SK-N-SH treated with all-trans-retinoic acid at 6 μM for 48 hours (cell line): ENCODE results near the gene AMBP.

Experiments
- ATAC-seq: fragments of 200-7000 bp; cut with Tn5 transposase; 3 replicates; pipeline ENCODE4 v1.9.1; 2020; ENCODE audit warnings: mild to moderate bottlenecking, moderate library complexity
- BACH2 ChIP-seq: fragments of 250-450 bp; sonication (Bioruptor Pico); IDR thresholded peaks from 2 replicates; pipeline ENCODE4 v1.9.0; 2021; ENCODE audit warnings: mild to moderate bottlenecking, borderline replicate concordance
- CSDC2 ChIP-seq: fragments of 250-450 bp; sonication (Bioruptor Pico); IDR thresholded peaks from 2 replicates; pipeline ENCODE4 v1.5.0; 2020; ENCODE audit warnings: mild to moderate bottlenecking, moderate library complexity
- ESRRG ChIP-seq: fragments of 250-450 bp; sonication (Bioruptor Pico); IDR thresholded peaks from 2 replicates; pipeline ENCODE4 v1.6.1; 2021; ENCODE audit warnings: mild to moderate bottlenecking
- GLIS3 ChIP-seq: fragments of 250-450 bp; sonication (Bioruptor Pico); IDR thresholded peaks from 2 replicates; pipeline ENCODE4 v1.5.0; 2020; ENCODE audit warnings: mild to moderate bottlenecking, moderate library complexity
- ISL1 ChIP-seq: fragments of 250-450 bp; sonication (Bioruptor Pico); IDR thresholded peaks from 2 replicates; pipeline ENCODE4 v2.1.2; 2022; ENCODE audit warnings: mild to moderate bottlenecking, moderate library complexity
- PPARA ChIP-seq: fragments of 250-450 bp; sonication (Bioruptor Pico); IDR thresholded peaks from 2 replicates; pipeline ENCODE4 v1.5.0; 2020; ENCODE audit warnings: mild to moderate bottlenecking, borderline replicate concordance
- RARB ChIP-seq: fragments of 250-450 bp; sonication (Bioruptor Pico); IDR thresholded peaks from 2 replicates; pipeline ENCODE4 v1.8.0; 2021; ENCODE audit warnings: mild to moderate bottlenecking, moderate library complexity
- TCF4 ChIP-seq: fragments of 250-450 bp; sonication (Bioruptor Pico); IDR thresholded peaks from 2 replicates; pipeline ENCODE4 v1.8.0; 2021; ENCODE audit warnings: mild to moderate bottlenecking, moderate library complexity, borderline replicate concordance
- TOX ChIP-seq: fragments of 250-450 bp; sonication (Bioruptor Pico); IDR thresholded peaks from 2 replicates; pipeline ENCODE4 v1.8.0; 2021; ENCODE audit warnings: mild to moderate bottlenecking, moderate library complexity, borderline replicate concordance
- ZC3H10 ChIP-seq: fragments of 250-450 bp; sonication (Bioruptor Pico); IDR thresholded peaks from 2 replicates; pipeline ENCODE4 v1.5.1; 2021; ENCODE audit warnings: mild to moderate bottlenecking, moderate library complexity
- ZFP3 ChIP-seq: fragments of 250-450 bp; sonication (Bioruptor Pico); IDR thresholded peaks from 2 replicates; pipeline ENCODE4 v1.5.0; 2020; ENCODE audit warnings: mild to moderate bottlenecking, moderate library complexity
- ZFP30 ChIP-seq: fragments of 450-650 bp; formaldehyde crosslinking; IDR thresholded peaks from 2 replicates; pipeline ENCODE4 v1.5.0; 2022; ENCODE audit warnings: mild to moderate bottlenecking, moderate library complexity
- ZNF565 ChIP-seq: fragments of 450-650 bp; formaldehyde crosslinking; conservative IDR thresholded peaks from 2 replicates; pipeline ENCODE4 v1.5.0; 2020; ENCODE audit warnings: low read depth, mild to moderate bottlenecking, moderate library complexity
- ZNF70 ChIP-seq: fragments of 450-650 bp; formaldehyde crosslinking; IDR thresholded peaks from 2 replicates; pipeline ENCODE4 v1.5.0; 2020; ENCODE audit warnings: mild to moderate bottlenecking, moderate library complexity
- TF ChIP-seq, protein P1 (sequence below): fragments of 250-450 bp; sonication (Bioruptor Pico); IDR thresholded peaks from 2 replicates; pipeline ENCODE4 v1.8.0; 2020; ENCODE audit warnings: mild to moderate bottlenecking, moderate library complexity, borderline replicate concordance
- TF ChIP-seq, protein P2 (sequence below): fragments of 250-450 bp; sonication (Bioruptor Pico); IDR thresholded peaks from 2 replicates; pipeline ENCODE4 v1.5.0; 2020; ENCODE audit warnings: mild to moderate bottlenecking, moderate library complexity
- TF ChIP-seq, protein P3 (sequence below): fragments of 250-450 bp; sonication (Bioruptor Pico); IDR thresholded peaks from 2 replicates; pipeline ENCODE4 v1.8.0; 2021; ENCODE audit warnings: low read depth, mild to moderate bottlenecking, moderate library complexity, borderline replicate concordance
- TF ChIP-seq, protein P4 (sequence below): fragments of 250-450 bp; sonication (Bioruptor Pico); IDR thresholded peaks from 2 replicates; pipeline ENCODE4 v1.5.1; 2021; ENCODE audit warnings: mild to moderate bottlenecking, moderate library complexity

The AMBP gene

DNA sequence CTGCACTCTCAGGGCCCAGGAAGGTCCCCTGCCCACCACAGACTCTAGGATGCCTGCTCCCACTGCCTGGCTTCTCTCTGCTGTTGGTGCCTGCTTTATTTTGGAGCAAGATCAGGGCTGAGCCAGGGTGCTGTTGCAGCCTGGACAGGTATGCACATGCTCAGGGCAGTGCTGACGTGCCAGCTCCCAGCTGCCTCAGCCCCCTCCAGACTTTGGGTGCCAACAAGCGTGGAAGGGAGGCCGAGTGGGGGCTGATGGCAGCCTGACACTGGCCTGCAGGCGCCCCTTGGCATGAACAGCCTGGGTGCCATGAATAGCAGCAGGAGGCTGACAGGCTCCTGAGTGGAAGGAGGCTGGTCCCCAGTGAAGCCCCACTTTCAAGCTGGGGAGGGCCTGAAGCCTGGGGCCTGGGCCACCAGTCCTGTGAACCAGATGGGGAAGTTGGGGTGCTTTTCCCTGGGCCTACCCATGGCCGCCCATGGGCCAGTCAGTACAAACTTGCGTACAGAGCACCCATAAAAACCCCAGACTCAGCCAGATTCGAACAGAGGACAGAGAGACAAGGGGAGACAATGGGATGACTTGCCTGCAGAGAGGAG is 6.8 kb downstream of the AMBP start:
- no peak for ATAC-seq
- TF ChIP-seq ZFP30 (no peak), ESRRG (CRISPR knock-in tag) (no peak)

DNA sequence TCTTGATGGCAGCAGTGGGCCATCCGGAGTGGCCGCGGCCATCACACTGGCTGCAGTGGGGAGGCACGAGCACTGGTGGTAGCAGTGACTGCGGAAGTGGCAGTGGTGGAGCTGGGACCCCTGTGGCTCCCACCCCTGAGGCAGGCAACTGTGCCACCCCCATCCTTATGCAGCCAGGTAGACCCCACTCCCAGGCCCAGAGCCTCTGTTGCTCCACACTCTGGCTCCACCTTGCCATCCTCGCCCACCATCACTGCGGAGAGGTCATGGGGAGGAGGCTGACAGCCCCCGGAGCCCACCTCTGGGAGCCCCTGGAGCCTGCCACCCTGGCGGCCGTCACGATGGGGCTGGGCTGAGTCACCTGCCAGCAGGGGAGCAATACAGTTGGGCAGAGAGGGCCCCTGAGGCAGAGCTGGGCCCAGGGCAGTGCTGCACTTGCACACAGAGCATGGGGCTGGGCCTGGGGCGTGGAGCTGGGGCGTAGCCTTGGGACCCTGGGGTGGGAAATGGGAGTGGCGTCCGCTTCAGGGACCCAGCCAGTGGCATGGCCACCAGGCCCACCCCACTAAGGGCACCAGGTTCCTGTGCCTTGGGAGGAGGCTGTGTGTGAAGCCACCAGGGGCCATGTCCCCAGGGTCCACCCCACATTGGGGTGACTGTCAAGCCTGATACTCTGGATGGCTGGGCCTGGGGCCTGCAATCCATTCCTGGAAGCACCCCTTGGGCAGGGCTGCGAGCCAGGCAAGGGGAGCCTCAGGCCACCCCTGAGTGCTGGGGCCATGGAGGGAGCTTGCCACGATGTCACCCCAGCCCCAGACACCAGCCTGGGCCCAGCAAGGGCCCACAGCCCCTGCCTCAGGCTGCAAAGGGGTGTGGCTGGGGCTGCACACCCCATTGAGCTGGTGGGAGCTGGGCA is 7.7 kb downstream of the AMBP start:
- TF ChIP-seq, protein P1, sequence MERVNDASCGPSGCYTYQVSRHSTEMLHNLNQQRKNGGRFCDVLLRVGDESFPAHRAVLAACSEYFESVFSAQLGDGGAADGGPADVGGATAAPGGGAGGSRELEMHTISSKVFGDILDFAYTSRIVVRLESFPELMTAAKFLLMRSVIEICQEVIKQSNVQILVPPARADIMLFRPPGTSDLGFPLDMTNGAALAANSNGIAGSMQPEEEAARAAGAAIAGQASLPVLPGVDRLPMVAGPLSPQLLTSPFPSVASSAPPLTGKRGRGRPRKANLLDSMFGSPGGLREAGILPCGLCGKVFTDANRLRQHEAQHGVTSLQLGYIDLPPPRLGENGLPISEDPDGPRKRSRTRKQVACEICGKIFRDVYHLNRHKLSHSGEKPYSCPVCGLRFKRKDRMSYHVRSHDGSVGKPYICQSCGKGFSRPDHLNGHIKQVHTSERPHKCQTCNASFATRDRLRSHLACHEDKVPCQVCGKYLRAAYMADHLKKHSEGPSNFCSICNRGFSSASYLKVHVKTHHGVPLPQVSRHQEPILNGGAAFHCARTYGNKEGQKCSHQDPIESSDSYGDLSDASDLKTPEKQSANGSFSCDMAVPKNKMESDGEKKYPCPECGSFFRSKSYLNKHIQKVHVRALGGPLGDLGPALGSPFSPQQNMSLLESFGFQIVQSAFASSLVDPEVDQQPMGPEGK (CRISPR knock-in tag): no peak
- TF ChIP-seq BACH2: no peak
- no peak for TF ChIP-seq TOX (CRISPR knock-in tag)
- TF ChIP-seq, protein P2, sequence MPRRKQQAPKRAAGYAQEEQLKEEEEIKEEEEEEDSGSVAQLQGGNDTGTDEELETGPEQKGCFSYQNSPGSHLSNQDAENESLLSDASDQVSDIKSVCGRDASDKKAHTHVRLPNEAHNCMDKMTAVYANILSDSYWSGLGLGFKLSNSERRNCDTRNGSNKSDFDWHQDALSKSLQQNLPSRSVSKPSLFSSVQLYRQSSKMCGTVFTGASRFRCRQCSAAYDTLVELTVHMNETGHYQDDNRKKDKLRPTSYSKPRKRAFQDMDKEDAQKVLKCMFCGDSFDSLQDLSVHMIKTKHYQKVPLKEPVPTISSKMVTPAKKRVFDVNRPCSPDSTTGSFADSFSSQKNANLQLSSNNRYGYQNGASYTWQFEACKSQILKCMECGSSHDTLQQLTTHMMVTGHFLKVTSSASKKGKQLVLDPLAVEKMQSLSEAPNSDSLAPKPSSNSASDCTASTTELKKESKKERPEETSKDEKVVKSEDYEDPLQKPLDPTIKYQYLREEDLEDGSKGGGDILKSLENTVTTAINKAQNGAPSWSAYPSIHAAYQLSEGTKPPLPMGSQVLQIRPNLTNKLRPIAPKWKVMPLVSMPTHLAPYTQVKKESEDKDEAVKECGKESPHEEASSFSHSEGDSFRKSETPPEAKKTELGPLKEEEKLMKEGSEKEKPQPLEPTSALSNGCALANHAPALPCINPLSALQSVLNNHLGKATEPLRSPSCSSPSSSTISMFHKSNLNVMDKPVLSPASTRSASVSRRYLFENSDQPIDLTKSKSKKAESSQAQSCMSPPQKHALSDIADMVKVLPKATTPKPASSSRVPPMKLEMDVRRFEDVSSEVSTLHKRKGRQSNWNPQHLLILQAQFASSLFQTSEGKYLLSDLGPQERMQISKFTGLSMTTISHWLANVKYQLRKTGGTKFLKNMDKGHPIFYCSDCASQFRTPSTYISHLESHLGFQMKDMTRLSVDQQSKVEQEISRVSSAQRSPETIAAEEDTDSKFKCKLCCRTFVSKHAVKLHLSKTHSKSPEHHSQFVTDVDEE (CRISPR knock-in tag): no peak
- no peak for TF ChIP-seq ZC3H10 (CRISPR knock-in tag)
- TF ChIP-seq, protein P3, sequence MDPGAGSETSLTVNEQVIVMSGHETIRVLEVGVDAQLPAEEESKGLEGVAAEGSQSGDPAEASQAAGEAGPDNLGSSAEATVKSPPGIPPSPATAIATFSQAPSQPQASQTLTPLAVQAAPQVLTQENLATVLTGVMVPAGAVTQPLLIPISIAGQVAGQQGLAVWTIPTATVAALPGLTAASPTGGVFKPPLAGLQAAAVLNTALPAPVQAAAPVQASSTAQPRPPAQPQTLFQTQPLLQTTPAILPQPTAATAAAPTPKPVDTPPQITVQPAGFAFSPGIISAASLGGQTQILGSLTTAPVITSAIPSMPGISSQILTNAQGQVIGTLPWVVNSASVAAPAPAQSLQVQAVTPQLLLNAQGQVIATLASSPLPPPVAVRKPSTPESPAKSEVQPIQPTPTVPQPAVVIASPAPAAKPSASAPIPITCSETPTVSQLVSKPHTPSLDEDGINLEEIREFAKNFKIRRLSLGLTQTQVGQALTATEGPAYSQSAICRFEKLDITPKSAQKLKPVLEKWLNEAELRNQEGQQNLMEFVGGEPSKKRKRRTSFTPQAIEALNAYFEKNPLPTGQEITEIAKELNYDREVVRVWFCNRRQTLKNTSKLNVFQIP (CRISPR knock-in tag): no peak
- no peak for TF ChIP-seq ESRRG (CRISPR knock-in tag)
- TF ChIP-seq, protein P4, sequence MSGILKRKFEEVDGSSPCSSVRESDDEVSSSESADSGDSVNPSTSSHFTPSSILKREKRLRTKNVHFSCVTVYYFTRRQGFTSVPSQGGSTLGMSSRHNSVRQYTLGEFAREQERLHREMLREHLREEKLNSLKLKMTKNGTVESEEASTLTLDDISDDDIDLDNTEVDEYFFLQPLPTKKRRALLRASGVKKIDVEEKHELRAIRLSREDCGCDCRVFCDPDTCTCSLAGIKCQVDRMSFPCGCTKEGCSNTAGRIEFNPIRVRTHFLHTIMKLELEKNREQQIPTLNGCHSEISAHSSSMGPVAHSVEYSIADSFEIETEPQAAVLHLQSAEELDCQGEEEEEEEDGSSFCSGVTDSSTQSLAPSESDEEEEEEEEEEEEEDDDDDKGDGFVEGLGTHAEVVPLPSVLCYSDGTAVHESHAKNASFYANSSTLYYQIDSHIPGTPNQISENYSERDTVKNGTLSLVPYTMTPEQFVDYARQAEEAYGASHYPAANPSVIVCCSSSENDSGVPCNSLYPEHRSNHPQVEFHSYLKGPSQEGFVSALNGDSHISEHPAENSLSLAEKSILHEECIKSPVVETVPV (CRISPR knock-in tag): no peak
- no peak for TF ChIP-seq RARB (CRISPR knock-in tag)
- TF ChIP-seq TCF4: no peak
- no peak for TF ChIP-seq ZNF70
- TF ChIP-seq ZFP3 (CRISPR knock-in tag): no peak
- TF ChIP-seq GLIS3 (CRISPR knock-in tag): no peak
- TF ChIP-seq, all 23 proteins: peak for 0
- ATAC-seq: no peak

DNA sequence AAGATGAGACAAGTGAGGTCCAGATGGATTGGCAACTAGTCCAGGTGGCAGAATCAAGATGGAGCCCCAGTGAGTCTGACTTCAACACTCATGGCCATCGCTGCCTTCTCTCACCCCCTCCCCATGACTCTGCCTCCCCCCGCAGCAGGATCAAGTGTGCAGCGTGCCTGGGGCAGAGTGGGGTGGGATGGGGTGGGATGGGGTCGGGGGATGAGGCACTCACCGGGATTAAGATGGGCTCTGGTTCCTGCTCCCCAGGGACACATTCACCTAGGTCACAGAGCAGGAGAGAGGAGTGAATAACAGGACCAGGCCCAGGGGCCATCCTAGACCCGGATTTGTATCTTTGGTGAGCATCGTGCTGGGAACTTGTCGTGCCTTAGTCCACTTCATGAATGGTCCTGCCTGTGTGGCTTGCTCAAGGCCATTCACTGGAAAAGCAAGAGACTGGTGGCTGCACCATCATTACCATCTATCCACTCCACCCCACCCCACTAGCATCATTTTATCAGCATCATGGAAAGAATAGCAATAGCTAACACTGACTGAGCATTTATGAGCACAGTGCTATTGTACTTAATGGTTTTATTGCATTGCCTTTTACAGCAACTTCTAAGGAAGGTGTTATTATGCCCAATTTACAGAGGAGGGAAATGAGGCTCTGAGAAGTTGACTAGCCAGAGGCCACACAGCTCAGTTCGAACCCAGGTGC is 8.5 kb downstream of the AMBP start:
- no peak for ATAC-seq

More for the DNA sequence above, 8.5 kb downstream of the AMBP start:
- TF ChIP-seq PPARA: no peak
- no peak for TF ChIP-seq ZFP30
- no peak for TF ChIP-seq GLIS3 (CRISPR knock-in tag)
- no peak for TF ChIP-seq ZFP3 (CRISPR knock-in tag)
- no peak for TF ChIP-seq ZNF565 (CRISPR knock-in tag)
- TF ChIP-seq, protein P3 (CRISPR knock-in tag): no peak
- no peak for TF ChIP-seq BACH2
- TF ChIP-seq ZC3H10 (CRISPR knock-in tag): no peak
- no peak for TF ChIP-seq CSDC2 (CRISPR knock-in tag)
- no peak for TF ChIP-seq ISL1 (CRISPR knock-in tag)
- TF ChIP-seq, all 23 proteins: peak for 0
